HEK293 (cell line): Measurements from ENCODE around the gene PLCB3.
A peak's percentile ranks its signal among the peaks of the same experiment; 100 is the strongest.

Experiments used
- CTCF ChIA-PET: fragments of 350-600 bp; formaldehyde crosslinking; extraction: SDS; loops from one replicate; lab custom pipeline; 2021; ENCODE audit warnings: antibody characterized with exemption; lab: Yijun Ruan, JAX
- POLR2A ChIA-PET: fragments of 300-600 bp; formaldehyde crosslinking; extraction: SDS; loops from one replicate; lab custom pipeline; 2020; ENCODE audit warnings: antibody characterized with exemption, inconsistent platforms; lab: Yijun Ruan, JAX
- H3K27ac ChIP-seq: fragments of 200-500 bp; sonication (Bioruptor generic); 2 replicates; pipeline ENCODE4 v1.5.1; 2014; ENCODE audit warnings: low read depth, low read length, control low read depth, inconsistent platforms; ENCODE audit errors: extremely low read depth
- H3K36me3 ChIP-seq, 2 experiments: fragments of 200-500 bp in 1 of 2; sonication (Bioruptor generic) in 1 of 2; 1 replicate in 1 of 2; 2 replicates in 1 of 2; pipeline ENCODE4 v1.5.1; 2014 to 2017; ENCODE audit warnings: inconsistent platforms in 2 of 2, low read length in 2 of 2; ENCODE audit not compliant: control insufficient read depth in 2 of 2, insufficient read depth in 1 of 2
- H3K4me1 ChIP-seq: fragments of 200-500 bp; sonication (Bioruptor generic); 2 replicates; pipeline ENCODE4 v1.5.1; 2014; ENCODE audit warnings: mild to moderate bottlenecking, low read length, inconsistent platforms; ENCODE audit not compliant: control insufficient read depth, insufficient read depth
- H3K4me3 ChIP-seq: 2 replicates; pipeline ENCODE4 v1.5.1; 2011; ENCODE audit warnings: low read depth, mild to moderate bottlenecking, control low read depth, low read length, moderate library complexity
- H3K9me3 ChIP-seq: fragments of 200-500 bp; sonication (Bioruptor generic); 2 replicates; pipeline ENCODE4 v1.5.1; 2014; ENCODE audit warnings: low read depth, low read length, inconsistent platforms; ENCODE audit not compliant: control insufficient read depth, insufficient read depth
- BCL6B ChIP-seq: fragments of 450-650 bp; formaldehyde crosslinking; IDR thresholded peaks from 2 replicates; pipeline ENCODE4 v1.5.1; 2017; ENCODE audit warnings: missing biosample characterization, missing genetic modification characterization
- GLIS1 ChIP-seq: fragments of 450-650 bp; formaldehyde crosslinking; IDR thresholded peaks from 2 replicates; pipeline ENCODE4 v1.5.1; 2016; ENCODE audit warnings: missing biosample characterization, missing genetic modification characterization
- GLIS2 ChIP-seq: fragments of 450-650 bp; formaldehyde crosslinking; IDR thresholded peaks from 2 replicates; pipeline ENCODE4 v1.5.1; 2016; ENCODE audit warnings: missing biosample characterization, missing genetic modification characterization
- KLF1 ChIP-seq: fragments of 450-650 bp; formaldehyde crosslinking; IDR thresholded peaks from 2 replicates; pipeline ENCODE4 v1.5.1; 2016; ENCODE audit warnings: missing biosample characterization, missing genetic modification characterization
- RBAK ChIP-seq: fragments of 450-650 bp; formaldehyde crosslinking; IDR thresholded peaks from 2 replicates; pipeline ENCODE4 v1.5.1; 2016; ENCODE audit warnings: missing biosample characterization, missing genetic modification characterization
- REPIN1 ChIP-seq: fragments of 450-650 bp; formaldehyde crosslinking; IDR thresholded peaks from 2 replicates; pipeline ENCODE4 v1.5.1; 2017; ENCODE audit warnings: missing biosample characterization, missing genetic modification characterization, low read depth
- SALL2 ChIP-seq: fragments of 450-650 bp; formaldehyde crosslinking; IDR thresholded peaks from 2 replicates; pipeline ENCODE4 v1.5.0; 2017; ENCODE audit warnings: missing biosample characterization, mild to moderate bottlenecking, missing genetic modification characterization, borderline replicate concordance
- SP3 ChIP-seq: fragments of 450-650 bp; formaldehyde crosslinking; IDR thresholded peaks from 2 replicates; pipeline ENCODE4 v1.5.1; 2016; ENCODE audit warnings: missing biosample characterization, missing genetic modification characterization
- ZBTB10 ChIP-seq: fragments of 450-650 bp; formaldehyde crosslinking; IDR thresholded peaks from 2 replicates; pipeline ENCODE4 v1.5.1; 2016; ENCODE audit warnings: missing biosample characterization, missing genetic modification characterization
- ZBTB17 ChIP-seq: fragments of 450-650 bp; formaldehyde crosslinking; IDR thresholded peaks from 2 replicates; pipeline ENCODE4 v1.5.1; 2016; ENCODE audit warnings: missing biosample characterization, missing genetic modification characterization
- ZBTB48 ChIP-seq: fragments of 450-650 bp; formaldehyde crosslinking; IDR thresholded peaks from 2 replicates; pipeline ENCODE4 v1.5.1; 2016; ENCODE audit warnings: missing biosample characterization, missing genetic modification characterization
- ZBTB8A ChIP-seq: fragments of 450-650 bp; formaldehyde crosslinking; IDR thresholded peaks from 2 replicates; pipeline ENCODE4 v1.5.1; 2016; ENCODE audit warnings: missing biosample characterization, missing genetic modification characterization
- ZNF335 ChIP-seq: fragments of 450-650 bp; formaldehyde crosslinking; conservative IDR thresholded peaks from 2 replicates; pipeline ENCODE4 v1.5.1; 2016; ENCODE audit warnings: missing biosample characterization, missing genetic modification characterization
- ZNF610 ChIP-seq: fragments of 450-650 bp; formaldehyde crosslinking; IDR thresholded peaks from 2 replicates; pipeline ENCODE4 v1.5.1; 2016; ENCODE audit warnings: missing biosample characterization, missing genetic modification characterization, borderline replicate concordance
- ZNF677 ChIP-seq: fragments of 450-650 bp; IDR thresholded peaks from 2 replicates; pipeline ENCODE4 v1.5.0; 2018; ENCODE audit warnings: missing biosample characterization, mild to moderate bottlenecking, missing genetic modification characterization, moderate library complexity
- ZNF776 ChIP-seq: fragments of 450-650 bp; formaldehyde crosslinking; IDR thresholded peaks from 2 replicates; pipeline ENCODE4 v1.5.0; 2017; ENCODE audit warnings: missing biosample characterization, missing genetic modification characterization, borderline replicate concordance
- TF ChIP-seq, protein P1 (sequence below): fragments of 450-650 bp; formaldehyde crosslinking; IDR thresholded peaks from 2 replicates; pipeline ENCODE4 v1.5.1; 2016; ENCODE audit warnings: missing biosample characterization, missing genetic modification characterization
- TF ChIP-seq, protein P2 (sequence below): fragments of 450-650 bp; formaldehyde crosslinking; IDR thresholded peaks from 2 replicates; pipeline ENCODE4 v1.5.1; 2016; ENCODE audit warnings: missing biosample characterization, missing genetic modification characterization, borderline replicate concordance
- TF ChIP-seq, protein P3 (sequence below): fragments of 450-650 bp; formaldehyde crosslinking; IDR thresholded peaks from 2 replicates; pipeline ENCODE4 v1.5.1; 2016; ENCODE audit warnings: missing biosample characterization, missing genetic modification characterization

Gene PLCB3

GRCh38 chr11:64225608-64226506 is 25.5 kb upstream of the PLCB3 start, which contains the start of the genes NUDT22 and TRPT1 (continued):
- no peak for TF ChIP-seq REPIN1 (tag by site-specific recombination)
- TF ChIP-seq GLIS1 (tag by site-specific recombination) = peak; percentile 4; the same call in 1 of the 2 replicates
- no peak for TF ChIP-seq SALL2 (tag by site-specific recombination)
- 0 out of 2 replicates have a peak, but pooled peaks have one; percentile 50 for TF ChIP-seq ZBTB8A (tag by site-specific recombination)
- no peak for TF ChIP-seq ZNF677
- no peak for TF ChIP-seq ZNF776 (tag by site-specific recombination)
- 0 out of 2 replicates have a peak, but pooled peaks have one; percentile 19 for TF ChIP-seq ZBTB10
- 0 out of 2 replicates have a peak, but pooled peaks have one; percentile 14 for TF ChIP-seq ZBTB17 (tag by site-specific recombination)
- TF ChIP-seq, protein P1, sequence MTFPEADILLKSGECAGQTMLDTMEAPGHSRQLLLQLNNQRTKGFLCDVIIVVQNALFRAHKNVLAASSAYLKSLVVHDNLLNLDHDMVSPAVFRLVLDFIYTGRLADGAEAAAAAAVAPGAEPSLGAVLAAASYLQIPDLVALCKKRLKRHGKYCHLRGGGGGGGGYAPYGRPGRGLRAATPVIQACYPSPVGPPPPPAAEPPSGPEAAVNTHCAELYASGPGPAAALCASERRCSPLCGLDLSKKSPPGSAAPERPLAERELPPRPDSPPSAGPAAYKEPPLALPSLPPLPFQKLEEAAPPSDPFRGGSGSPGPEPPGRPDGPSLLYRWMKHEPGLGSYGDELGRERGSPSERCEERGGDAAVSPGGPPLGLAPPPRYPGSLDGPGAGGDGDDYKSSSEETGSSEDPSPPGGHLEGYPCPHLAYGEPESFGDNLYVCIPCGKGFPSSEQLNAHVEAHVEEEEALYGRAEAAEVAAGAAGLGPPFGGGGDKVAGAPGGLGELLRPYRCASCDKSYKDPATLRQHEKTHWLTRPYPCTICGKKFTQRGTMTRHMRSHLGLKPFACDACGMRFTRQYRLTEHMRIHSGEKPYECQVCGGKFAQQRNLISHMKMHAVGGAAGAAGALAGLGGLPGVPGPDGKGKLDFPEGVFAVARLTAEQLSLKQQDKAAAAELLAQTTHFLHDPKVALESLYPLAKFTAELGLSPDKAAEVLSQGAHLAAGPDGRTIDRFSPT (tag by site-specific recombination) = peak; percentile 70; the same call in 1 of the 2 replicates
- TF ChIP-seq ZNF335 (tag by site-specific recombination) = peak; percentile 68
- TF ChIP-seq ZNF610 (tag by site-specific recombination) = no peak
- TF ChIP-seq, protein P2, sequence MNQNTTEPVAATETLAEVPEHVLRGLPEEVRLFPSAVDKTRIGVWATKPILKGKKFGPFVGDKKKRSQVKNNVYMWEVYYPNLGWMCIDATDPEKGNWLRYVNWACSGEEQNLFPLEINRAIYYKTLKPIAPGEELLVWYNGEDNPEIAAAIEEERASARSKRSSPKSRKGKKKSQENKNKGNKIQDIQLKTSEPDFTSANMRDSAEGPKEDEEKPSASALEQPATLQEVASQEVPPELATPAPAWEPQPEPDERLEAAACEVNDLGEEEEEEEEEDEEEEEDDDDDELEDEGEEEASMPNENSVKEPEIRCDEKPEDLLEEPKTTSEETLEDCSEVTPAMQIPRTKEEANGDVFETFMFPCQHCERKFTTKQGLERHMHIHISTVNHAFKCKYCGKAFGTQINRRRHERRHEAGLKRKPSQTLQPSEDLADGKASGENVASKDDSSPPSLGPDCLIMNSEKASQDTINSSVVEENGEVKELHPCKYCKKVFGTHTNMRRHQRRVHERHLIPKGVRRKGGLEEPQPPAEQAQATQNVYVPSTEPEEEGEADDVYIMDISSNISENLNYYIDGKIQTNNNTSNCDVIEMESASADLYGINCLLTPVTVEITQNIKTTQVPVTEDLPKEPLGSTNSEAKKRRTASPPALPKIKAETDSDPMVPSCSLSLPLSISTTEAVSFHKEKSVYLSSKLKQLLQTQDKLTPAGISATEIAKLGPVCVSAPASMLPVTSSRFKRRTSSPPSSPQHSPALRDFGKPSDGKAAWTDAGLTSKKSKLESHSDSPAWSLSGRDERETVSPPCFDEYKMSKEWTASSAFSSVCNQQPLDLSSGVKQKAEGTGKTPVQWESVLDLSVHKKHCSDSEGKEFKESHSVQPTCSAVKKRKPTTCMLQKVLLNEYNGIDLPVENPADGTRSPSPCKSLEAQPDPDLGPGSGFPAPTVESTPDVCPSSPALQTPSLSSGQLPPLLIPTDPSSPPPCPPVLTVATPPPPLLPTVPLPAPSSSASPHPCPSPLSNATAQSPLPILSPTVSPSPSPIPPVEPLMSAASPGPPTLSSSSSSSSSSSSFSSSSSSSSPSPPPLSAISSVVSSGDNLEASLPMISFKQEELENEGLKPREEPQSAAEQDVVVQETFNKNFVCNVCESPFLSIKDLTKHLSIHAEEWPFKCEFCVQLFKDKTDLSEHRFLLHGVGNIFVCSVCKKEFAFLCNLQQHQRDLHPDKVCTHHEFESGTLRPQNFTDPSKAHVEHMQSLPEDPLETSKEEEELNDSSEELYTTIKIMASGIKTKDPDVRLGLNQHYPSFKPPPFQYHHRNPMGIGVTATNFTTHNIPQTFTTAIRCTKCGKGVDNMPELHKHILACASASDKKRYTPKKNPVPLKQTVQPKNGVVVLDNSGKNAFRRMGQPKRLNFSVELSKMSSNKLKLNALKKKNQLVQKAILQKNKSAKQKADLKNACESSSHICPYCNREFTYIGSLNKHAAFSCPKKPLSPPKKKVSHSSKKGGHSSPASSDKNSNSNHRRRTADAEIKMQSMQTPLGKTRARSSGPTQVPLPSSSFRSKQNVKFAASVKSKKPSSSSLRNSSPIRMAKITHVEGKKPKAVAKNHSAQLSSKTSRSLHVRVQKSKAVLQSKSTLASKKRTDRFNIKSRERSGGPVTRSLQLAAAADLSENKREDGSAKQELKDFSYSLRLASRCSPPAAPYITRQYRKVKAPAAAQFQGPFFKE (tag by site-specific recombination) = no peak

DNA sequence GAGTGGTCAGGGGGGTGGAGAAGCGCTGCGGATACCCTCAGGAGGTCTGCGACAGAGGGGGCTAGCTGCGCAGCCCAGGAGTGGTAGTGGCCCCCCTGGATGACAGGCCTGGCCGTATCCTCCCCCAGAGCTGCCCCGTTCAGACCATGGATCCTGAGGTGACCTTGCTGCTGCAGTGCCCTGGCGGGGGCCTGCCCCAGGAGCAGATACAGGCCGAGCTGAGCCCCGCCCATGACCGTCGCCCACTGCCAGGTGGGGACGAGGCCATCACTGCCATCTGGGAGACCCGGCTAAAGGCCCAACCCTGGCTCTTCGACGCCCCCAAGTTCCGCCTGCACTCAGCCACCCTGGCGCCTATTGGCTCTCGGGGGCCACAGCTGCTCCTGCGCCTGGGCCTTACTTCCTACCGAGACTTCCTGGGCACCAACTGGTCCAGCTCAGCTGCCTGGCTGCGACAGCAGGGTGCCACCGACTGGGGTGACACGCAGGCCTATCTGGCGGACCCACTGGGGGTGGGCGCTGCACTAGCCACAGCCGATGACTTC is 24.8 kb upstream of the PLCB3 start:
- ChIA-PET CTCF (interaction anchor here (0.6 to 1.9 kb wide), 6 partner anchors 22 to 389 kb away, joined by 3 to 10 read pairs (median 4); no protein-coding TSS in a partner anchor), POLR2A (interaction anchor here (0.7 to 3.5 kb wide), 19 partner anchors 10 to 552 kb away, joined by 3 to 29 read pairs (median 5); partner anchors contain the start of genes ESRRA, FKBP2, PLCB3 and PPP1R14B)
- Histone ChIP-seq H3K27ac (peak overlapping the region; percentile 30; the same call in 1 of the 2 replicates), H3K4me3 (peak overlapping the region; percentile 77), H3K9me3 (no peaks in the 10 kb centered on the region), H3K36me3 (peaks cover 0 to 17% of the 10 kb centered on the region in 2 experiments; a peak in 1 of 3 replicates), H3K4me1 (peaks cover 3% of the 10 kb centered on the region; the same call in 1 of the 2 replicates)
- TF ChIP-seq ZBTB48 (tag by site-specific recombination) (peak; percentile 32; the same call in 1 of the 2 replicates), GLIS1 (tag by site-specific recombination) (peak; percentile 84), KLF1 (peak; percentile 45; the same call in 1 of the 2 replicates), RBAK (no peak), SP3 (tag by site-specific recombination) (no peak; the same call in 1 of the 2 replicates), BCL6B (tag by site-specific recombination) (no peak), GLIS2 (tag by site-specific recombination) (peak; percentile 82)
- TF ChIP-seq, protein P3, sequence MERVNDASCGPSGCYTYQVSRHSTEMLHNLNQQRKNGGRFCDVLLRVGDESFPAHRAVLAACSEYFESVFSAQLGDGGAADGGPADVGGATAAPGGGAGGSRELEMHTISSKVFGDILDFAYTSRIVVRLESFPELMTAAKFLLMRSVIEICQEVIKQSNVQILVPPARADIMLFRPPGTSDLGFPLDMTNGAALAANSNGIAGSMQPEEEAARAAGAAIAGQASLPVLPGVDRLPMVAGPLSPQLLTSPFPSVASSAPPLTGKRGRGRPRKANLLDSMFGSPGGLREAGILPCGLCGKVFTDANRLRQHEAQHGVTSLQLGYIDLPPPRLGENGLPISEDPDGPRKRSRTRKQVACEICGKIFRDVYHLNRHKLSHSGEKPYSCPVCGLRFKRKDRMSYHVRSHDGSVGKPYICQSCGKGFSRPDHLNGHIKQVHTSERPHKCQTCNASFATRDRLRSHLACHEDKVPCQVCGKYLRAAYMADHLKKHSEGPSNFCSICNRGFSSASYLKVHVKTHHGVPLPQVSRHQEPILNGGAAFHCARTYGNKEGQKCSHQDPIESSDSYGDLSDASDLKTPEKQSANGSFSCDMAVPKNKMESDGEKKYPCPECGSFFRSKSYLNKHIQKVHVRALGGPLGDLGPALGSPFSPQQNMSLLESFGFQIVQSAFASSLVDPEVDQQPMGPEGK = peak; percentile 43; the same call in 1 of the 2 replicates
